Suprapubic skin (tissue), 4 donors: ENCODE measurements around the gene RNF166.

Source experiments
- EP300 ChIP-seq: sonication (generic); formaldehyde crosslinking; IDR thresholded peaks from one replicate; pipeline ENCODE4 v1.6.1; 2017; ENCODE audit warnings: antibody characterized with exemption
- POLR2AphosphoS5 ChIP-seq, 3 donors: sonication (generic); formaldehyde crosslinking; IDR thresholded peaks; one replicate each; pipeline ENCODE4 v1.6.1; 2017; ENCODE audit warnings: antibody characterized with exemption in 3 of 3
- TF ChIP-seq, protein P1 (sequence below), 2 donors: fragments of 200-600 bp in 1 of 2; fragments of 450-650 bp in 1 of 2; sonication (generic) in 1 of 2; IDR thresholded peaks; one replicate each; pipeline ENCODE4 v1.5.1; 2016 to 2019; ENCODE audit warnings: antibody characterized with exemption in 2 of 2, mild to moderate bottlenecking in 1 of 2, moderate library complexity in 1 of 2

DNA sequence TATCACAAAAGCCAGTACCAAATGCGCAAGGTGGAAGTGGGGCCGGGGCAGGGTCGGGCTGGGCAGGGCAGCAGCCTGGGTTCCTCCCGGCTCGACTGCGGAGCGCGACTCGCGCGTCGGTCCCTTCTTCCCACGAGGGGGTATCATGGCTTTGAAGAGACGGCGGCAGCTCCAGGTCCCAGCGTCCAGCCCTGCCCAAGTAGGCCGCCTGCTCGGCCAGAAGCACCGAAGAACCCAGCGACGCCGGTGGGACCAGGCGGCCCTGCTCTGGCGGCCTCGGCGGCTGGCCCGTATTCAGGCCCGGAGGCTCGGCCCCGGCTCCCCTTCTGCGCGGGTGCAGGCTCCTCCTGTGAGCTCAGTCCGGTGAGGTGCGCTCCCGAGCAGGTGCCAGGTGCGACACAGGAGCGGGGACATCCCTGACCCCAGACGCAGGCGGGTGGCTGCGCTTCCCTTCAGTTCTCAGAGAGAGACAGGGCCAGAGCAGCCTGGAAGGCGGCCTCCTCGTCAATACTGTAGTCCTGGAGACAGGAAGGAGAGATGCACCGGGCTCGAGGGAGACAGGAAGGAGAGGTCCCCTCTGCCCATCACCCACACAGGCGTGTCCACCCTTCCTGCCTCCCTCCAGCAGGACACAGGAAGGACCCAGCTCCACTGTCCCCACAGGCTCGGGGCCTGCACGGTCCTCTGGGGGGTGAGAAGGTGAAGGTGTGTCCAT lies 8.9 kb downstream of the RNF166 start:
- TF ChIP-seq, protein P1, sequence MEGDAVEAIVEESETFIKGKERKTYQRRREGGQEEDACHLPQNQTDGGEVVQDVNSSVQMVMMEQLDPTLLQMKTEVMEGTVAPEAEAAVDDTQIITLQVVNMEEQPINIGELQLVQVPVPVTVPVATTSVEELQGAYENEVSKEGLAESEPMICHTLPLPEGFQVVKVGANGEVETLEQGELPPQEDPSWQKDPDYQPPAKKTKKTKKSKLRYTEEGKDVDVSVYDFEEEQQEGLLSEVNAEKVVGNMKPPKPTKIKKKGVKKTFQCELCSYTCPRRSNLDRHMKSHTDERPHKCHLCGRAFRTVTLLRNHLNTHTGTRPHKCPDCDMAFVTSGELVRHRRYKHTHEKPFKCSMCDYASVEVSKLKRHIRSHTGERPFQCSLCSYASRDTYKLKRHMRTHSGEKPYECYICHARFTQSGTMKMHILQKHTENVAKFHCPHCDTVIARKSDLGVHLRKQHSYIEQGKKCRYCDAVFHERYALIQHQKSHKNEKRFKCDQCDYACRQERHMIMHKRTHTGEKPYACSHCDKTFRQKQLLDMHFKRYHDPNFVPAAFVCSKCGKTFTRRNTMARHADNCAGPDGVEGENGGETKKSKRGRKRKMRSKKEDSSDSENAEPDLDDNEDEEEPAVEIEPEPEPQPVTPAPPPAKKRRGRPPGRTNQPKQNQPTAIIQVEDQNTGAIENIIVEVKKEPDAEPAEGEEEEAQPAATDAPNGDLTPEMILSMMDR (IDR thresholded peaks at IDR 0.05), result no peak
- TF ChIP-seq POLR2AphosphoS5 (IDR thresholded peaks at IDR 0.05) (no peak), EP300 (no peak)
